B cell (primary cell): Measurements from ENCODE around the gene TMEM219.

Source experiments
- CTCF ChIP-seq: fragments of 200-600 bp; IDR thresholded peaks from one replicate; pipeline ENCODE4 v1.8.0; 2022; ENCODE audit warnings: antibody characterized with exemption, mild to moderate bottlenecking
- EZH2 ChIP-seq: IDR thresholded peaks from 2 replicates; pipeline ENCODE4 v1.6.1; 2012; ENCODE audit warnings: borderline replicate concordance, low read depth, mild to moderate bottlenecking, moderate library complexity, low read length; ENCODE audit not compliant: insufficient read depth, poor library complexity, severe bottlenecking

GRCh38 chr16:30016555-30017276 lies 54.8 kb downstream of the TMEM219 start:
- TF ChIP-seq CTCF (no peak), EZH2 (no peak)
